BJ (cell line): ENCODE results near the gene KCNQ1. TPM values are rescaled to one million over a fixed set of nuclear protein-coding genes. Genes with fewer than 3 reads are reported as not detected.

ENCODE experiments used
- CTCF ChIA-PET: fragments of 350-600 bp; formaldehyde crosslinking; extraction: SDS; loops from one replicate; lab custom pipeline; 2021; ENCODE audit warnings: antibody characterized with exemption, inconsistent platforms; lab: Yijun Ruan, JAX
- POLR2A ChIA-PET: fragments of 300-600 bp; sonication (Branson Sonifier 250); formaldehyde crosslinking; extraction: SDS; loops from one replicate; lab custom pipeline; 2021; ENCODE audit warnings: antibody characterized with exemption; lab: Charles Lee
- DNase-seq: peaks from one replicate; pipeline ENCODE4 v3.0.0-alpha.2; 2011; ENCODE audit warnings: low read depth
- H3K27me3 ChIP-seq: 2 replicates; pipeline ENCODE4 v1.6.0; 2011; ENCODE audit warnings: low read length; ENCODE audit not compliant: control insufficient read depth, insufficient read depth
- H3K36me3 ChIP-seq: 2 replicates; pipeline ENCODE4 v1.5.1; 2011; ENCODE audit warnings: low read length; ENCODE audit not compliant: control insufficient read depth, insufficient read depth
- H3K4me3 ChIP-seq: 2 replicates; pipeline ENCODE4 v1.5.1; 2011; ENCODE audit warnings: low read depth, mild to moderate bottlenecking, control low read depth, low read length
- polyA plus RNA-seq: library from polyadenylated mRNA; depleted of rRNA; stranded (reverse); fragments of >200 nt; gene quantifications from 2 replicates; pipeline ENCODE4 v1.2.3, GENCODE V29; 2011; rRNA removed
- small RNA-seq: library from RNA; depleted of rRNA; stranded (forward); fragments of <200 nt; gene quantifications from one replicate; pipeline ENCODE3, GENCODE V24; 2012; ENCODE audit warnings: low replicate concordance, low read depth; ENCODE audit not compliant: insufficient read length
- TF ChIP-seq, protein P1 (sequence below): IDR thresholded peaks from 2 replicates; pipeline ENCODE4 v1.5.1; 2011; ENCODE audit warnings: low read depth, mild to moderate bottlenecking, control low read depth, inconsistent platforms, low read length, moderate library complexity; ENCODE audit not compliant: insufficient read depth

KCNQ1 gene
- polyA plus RNA-seq, 1 experiment, result not detected

DNA sequence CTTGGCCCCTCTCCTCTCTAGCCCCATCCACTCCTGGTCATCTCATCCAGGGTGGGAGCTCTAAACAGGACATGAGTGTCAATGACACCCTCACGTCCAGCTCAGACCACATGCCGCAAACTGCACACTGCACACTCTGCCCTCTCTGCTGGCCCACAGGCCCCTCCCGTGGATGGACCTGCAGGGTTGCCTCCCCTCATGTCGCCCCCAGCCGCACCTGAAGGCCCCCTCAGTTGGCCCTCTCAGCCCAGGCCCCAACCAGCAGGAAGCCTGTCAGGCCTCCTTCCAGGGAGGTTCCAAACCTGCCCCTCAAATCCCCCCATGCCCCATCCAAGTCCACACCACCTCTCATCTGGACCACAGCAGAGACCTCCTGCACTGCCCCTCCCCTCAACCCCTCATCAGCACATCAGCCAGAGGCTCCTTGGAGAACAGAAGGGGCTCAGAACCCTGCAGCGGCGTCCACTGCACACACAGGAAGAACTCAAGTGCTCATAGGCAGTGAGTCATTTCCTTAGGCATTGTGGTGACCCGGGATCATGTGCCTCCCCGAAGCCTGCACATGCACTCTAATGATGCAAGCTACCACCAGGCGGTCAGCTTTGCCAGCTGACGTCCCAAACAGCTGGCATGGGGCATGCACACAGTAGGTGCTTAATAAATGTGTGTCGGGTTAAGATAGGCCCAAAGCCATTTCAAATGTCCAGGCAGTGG is 453.7 kb downstream of the KCNQ1 start:
- H3K27me3 ChIP-seq, result no peaks in the 10 kb centered on the region
- CTCF ChIA-PET, result interaction anchor here (1.1 to 1.8 kb wide), 3 partner anchors 11 to 367 kb away, joined by 3 to 11 read pairs (median 7); no protein-coding TSS in a partner anchor
- POLR2A ChIA-PET, result no interaction called here
- no peaks in the 10 kb centered on the region for H3K36me3 ChIP-seq
- DNase-seq, result no peak
- no peak overlapping the region for H3K4me3 ChIP-seq
- TF ChIP-seq, protein P1, sequence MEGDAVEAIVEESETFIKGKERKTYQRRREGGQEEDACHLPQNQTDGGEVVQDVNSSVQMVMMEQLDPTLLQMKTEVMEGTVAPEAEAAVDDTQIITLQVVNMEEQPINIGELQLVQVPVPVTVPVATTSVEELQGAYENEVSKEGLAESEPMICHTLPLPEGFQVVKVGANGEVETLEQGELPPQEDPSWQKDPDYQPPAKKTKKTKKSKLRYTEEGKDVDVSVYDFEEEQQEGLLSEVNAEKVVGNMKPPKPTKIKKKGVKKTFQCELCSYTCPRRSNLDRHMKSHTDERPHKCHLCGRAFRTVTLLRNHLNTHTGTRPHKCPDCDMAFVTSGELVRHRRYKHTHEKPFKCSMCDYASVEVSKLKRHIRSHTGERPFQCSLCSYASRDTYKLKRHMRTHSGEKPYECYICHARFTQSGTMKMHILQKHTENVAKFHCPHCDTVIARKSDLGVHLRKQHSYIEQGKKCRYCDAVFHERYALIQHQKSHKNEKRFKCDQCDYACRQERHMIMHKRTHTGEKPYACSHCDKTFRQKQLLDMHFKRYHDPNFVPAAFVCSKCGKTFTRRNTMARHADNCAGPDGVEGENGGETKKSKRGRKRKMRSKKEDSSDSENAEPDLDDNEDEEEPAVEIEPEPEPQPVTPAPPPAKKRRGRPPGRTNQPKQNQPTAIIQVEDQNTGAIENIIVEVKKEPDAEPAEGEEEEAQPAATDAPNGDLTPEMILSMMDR, result no peak

Small RNA genes within 50 kb of the gene (small RNA-seq; reads per million reads assigned to genes)
- gene AC013791.1, result not detected
- gene COX6CP18, result not detected
- not detected for gene RF01947
- gene RF01948, result not detected
- gene RF01950, result not detected

Other genes with a start within 250 kb of the KCNQ1 start
- not detected in 2 replicates for gene ASCL2, start 174.4 kb upstream of the KCNQ1 start, polyA plus RNA-seq
- not detected in 2 replicates for gene C11orf21, start 143.1 kb upstream of the KCNQ1 start, polyA plus RNA-seq
- 0.42 TPM in 1 of 2 replicates, not detected in the other for gene TSPAN32, start 143.0 kb upstream of the KCNQ1 start, polyA plus RNA-seq
- 479 and 875 TPM in 2 replicates for gene CD81, start 67.7 kb upstream of the KCNQ1 start, polyA plus RNA-seq
- 16.3 and 30.5 TPM in 2 replicates for gene TSSC4, start 44.3 kb upstream of the KCNQ1 start, polyA plus RNA-seq
- not detected in 2 replicates for gene TRPM5, start 494 bp upstream of the KCNQ1 start, polyA plus RNA-seq